ENCODE measurements around the gene HS3ST1.
A peak's percentile ranks its signal among the peaks of the same experiment; 100 is the strongest.

Gene HS3ST1

GRCh38 chr4:11416767-11417113 lies 12.0 kb downstream of the HS3ST1 start:
- no peak overlapping the region for H3K9ac ChIP-seq (ENCODE audit: low read length)
- no peaks in the 10 kb centered on the region for H4K20me1 ChIP-seq (ENCODE audit: insufficient read depth, low read length)
- no peaks in the 10 kb centered on the region for H3K9me3 ChIP-seq (ENCODE audit: insufficient read depth, low read length)
- H3K27ac ChIP-seq (ENCODE audit: low read length): no peak overlapping the region
- H3K4me2 ChIP-seq (ENCODE audit: low read length): peak overlapping the region; percentile 82; the same call in 1 of the 2 replicates
- H3K4me3 ChIP-seq (ENCODE audit: low read length): no peak overlapping the region
- no peak overlapping the region for H2AFZ ChIP-seq (ENCODE audit: low read depth, low read length)
- peaks cover 11% of the 10 kb centered on the region; the same call in 1 of the 2 replicates for H3K27me3 ChIP-seq (ENCODE audit: low read depth, low read length)
- TF ChIP-seq, protein P1, sequence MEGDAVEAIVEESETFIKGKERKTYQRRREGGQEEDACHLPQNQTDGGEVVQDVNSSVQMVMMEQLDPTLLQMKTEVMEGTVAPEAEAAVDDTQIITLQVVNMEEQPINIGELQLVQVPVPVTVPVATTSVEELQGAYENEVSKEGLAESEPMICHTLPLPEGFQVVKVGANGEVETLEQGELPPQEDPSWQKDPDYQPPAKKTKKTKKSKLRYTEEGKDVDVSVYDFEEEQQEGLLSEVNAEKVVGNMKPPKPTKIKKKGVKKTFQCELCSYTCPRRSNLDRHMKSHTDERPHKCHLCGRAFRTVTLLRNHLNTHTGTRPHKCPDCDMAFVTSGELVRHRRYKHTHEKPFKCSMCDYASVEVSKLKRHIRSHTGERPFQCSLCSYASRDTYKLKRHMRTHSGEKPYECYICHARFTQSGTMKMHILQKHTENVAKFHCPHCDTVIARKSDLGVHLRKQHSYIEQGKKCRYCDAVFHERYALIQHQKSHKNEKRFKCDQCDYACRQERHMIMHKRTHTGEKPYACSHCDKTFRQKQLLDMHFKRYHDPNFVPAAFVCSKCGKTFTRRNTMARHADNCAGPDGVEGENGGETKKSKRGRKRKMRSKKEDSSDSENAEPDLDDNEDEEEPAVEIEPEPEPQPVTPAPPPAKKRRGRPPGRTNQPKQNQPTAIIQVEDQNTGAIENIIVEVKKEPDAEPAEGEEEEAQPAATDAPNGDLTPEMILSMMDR (IDR thresholded peaks at IDR 0.05; ENCODE audit: low read depth, low read length): no peak
- no peak for TF ChIP-seq EZH2phosphoT487 (IDR thresholded peaks at IDR 0.05; ENCODE audit: low read depth)
- no peaks in the 10 kb centered on the region for H3K36me3 ChIP-seq (replicated peaks; ENCODE audit: low read depth, low read length)
- H3K79me2 ChIP-seq (ENCODE audit: low read length): no peaks in the 10 kb centered on the region
- peaks cover 27% of the 10 kb centered on the region for H3K4me1 ChIP-seq (ENCODE audit: low read length)

DNA sequence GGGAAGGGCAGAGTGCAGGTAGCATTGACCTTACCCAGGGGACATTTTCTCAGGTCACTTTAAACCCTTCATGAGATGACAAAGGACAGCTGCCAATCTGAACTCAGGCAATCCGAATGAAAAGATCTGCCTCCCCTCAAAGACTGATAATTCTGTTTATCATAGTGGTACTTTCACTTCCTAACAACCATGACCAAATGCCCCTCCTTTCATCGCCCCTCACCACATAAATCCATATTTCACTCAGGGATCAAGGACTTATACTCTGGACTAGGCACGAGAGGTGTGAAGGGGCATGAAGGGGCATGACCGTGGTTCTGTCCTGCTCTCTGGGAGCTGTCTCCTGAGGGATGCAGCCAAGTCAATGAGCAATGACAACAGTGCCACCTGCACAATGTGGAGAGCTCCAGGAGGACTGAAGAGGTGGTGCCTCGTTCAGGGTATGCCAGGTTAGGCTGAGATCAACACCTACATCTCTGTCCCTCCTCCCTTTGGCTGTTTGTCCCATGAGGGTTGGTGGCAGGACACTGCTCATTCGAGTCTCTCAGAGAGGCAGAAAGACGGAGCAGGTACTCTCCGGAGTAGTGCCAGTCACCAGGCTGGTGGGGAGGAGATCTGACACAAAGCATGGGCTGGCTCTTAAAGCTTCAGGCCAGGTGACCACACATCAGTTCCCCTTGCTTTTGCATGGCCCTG lies 12.5 kb downstream of the HS3ST1 start:
- Histone ChIP-seq H3K27me3 (ENCODE audit: low read depth, low read length) (peaks cover 6% of the 10 kb centered on the region; the same call in 1 of the 2 replicates), H3K27ac (ENCODE audit: low read length) (no peak overlapping the region), H3K9me3 (ENCODE audit: insufficient read depth, low read length) (no peaks in the 10 kb centered on the region), H3K4me2 (ENCODE audit: low read length) (peak overlapping the region; percentile 82), H3K4me1 (ENCODE audit: low read length) (peaks cover 27% of the 10 kb centered on the region), H3K4me3 (ENCODE audit: low read length) (peak overlapping the region; percentile 46), H2AFZ (ENCODE audit: low read depth, low read length) (no peak overlapping the region), H4K20me1 (ENCODE audit: insufficient read depth, low read length) (no peaks in the 10 kb centered on the region), H3K79me2 (ENCODE audit: low read length) (no peaks in the 10 kb centered on the region), H3K9ac (ENCODE audit: low read length) (0 out of 2 replicates have a peak overlapping the region, but pooled peaks have one; percentile 14), H3K36me3 (replicated peaks; ENCODE audit: low read depth, low read length) (no peaks in the 10 kb centered on the region)
- no peak for TF ChIP-seq EZH2phosphoT487 (IDR thresholded peaks at IDR 0.05; ENCODE audit: low read depth)

DNA sequence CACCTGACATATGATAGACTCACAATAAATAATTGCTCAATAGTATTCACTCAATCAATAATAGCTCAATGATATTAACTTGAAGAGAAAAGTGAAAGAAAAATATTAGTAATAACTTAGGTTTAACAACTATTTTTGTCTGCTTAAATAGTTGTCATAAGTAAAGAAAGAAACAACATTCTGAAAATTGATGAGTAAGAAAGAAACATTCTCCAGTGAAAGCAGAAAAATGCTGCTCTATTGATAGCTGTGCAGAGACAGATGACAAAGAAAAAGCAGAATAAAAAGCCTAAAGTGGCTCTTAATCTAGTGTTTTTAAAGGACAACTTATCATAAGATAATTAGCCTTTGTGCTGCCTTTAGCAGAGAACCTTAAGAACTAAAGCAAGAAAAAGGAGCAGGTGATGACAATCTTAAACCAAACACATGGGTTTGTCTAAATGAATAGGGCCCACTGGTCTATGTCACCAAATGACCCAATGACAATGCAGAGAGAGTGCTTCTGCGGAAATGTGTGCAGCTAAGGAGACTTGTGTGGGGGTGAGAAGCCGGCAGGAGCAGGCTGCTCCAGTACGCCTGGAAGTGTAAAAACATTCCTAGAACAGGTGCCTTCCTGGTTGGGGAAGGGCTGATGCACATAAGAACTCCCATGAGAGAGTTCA lies 13.2 kb downstream of the HS3ST1 start:
- no peak for TF ChIP-seq EZH2phosphoT487 (IDR thresholded peaks at IDR 0.05; ENCODE audit: low read depth)
- TF ChIP-seq, protein P1 (IDR thresholded peaks at IDR 0.05; ENCODE audit: low read depth, low read length): no peak
- Histone ChIP-seq H3K4me2 (ENCODE audit: low read length) (peak overlapping the region; percentile 82), H3K27me3 (ENCODE audit: low read depth, low read length) (peaks cover 6% of the 10 kb centered on the region; the same call in 1 of the 2 replicates), H3K9ac (ENCODE audit: low read length) (0 out of 2 replicates have a peak overlapping the region, but pooled peaks have one; percentile 14), H3K4me1 (ENCODE audit: low read length) (peaks cover 27% of the 10 kb centered on the region), H4K20me1 (ENCODE audit: insufficient read depth, low read length) (no peaks in the 10 kb centered on the region), H3K79me2 (ENCODE audit: low read length) (no peaks in the 10 kb centered on the region), H2AFZ (ENCODE audit: low read depth, low read length) (no peak overlapping the region), H3K4me3 (ENCODE audit: low read length) (peak overlapping the region; percentile 46), H3K9me3 (ENCODE audit: insufficient read depth, low read length) (no peaks in the 10 kb centered on the region), H3K27ac (ENCODE audit: low read length) (0 out of 2 replicates have a peak overlapping the region, but pooled peaks have one; percentile 6), H3K36me3 (replicated peaks; ENCODE audit: low read depth, low read length) (no peaks in the 10 kb centered on the region)

DNA sequence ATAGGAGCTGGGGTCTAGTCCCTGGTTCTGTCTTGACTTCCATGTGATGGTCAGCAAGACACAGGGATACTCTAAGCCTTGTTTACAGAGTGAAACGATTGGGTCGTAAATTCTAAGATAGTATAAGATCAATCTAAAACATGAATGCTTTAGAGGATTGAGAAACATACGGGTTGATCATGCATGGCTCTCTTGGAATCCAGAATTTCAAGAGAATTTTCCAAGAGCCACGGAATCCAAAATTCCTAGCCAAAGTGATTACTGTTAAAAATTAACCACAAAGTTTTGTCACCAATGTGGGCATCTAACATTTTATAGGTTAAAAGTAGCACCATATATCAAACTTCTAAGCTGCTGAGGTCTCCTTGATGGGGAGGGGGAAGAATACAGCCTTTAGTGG lies 16.5 kb downstream of the HS3ST1 start:
- Histone ChIP-seq H3K4me3 (ENCODE audit: low read length) (no peak overlapping the region), H3K9ac (ENCODE audit: low read length) (no peak overlapping the region), H3K27me3 (ENCODE audit: low read depth, low read length) (peaks cover 6% of the 10 kb centered on the region; the same call in 1 of the 2 replicates), H4K20me1 (ENCODE audit: insufficient read depth, low read length) (no peaks in the 10 kb centered on the region), H3K27ac (ENCODE audit: low read length) (no peak overlapping the region), H3K36me3 (replicated peaks; ENCODE audit: low read depth, low read length) (no peaks in the 10 kb centered on the region), H3K79me2 (ENCODE audit: low read length) (no peaks in the 10 kb centered on the region), H2AFZ (ENCODE audit: low read depth, low read length) (no peak overlapping the region), H3K4me2 (ENCODE audit: low read length) (no peak overlapping the region), H3K4me1 (ENCODE audit: low read length) (peaks cover 27% of the 10 kb centered on the region), H3K9me3 (ENCODE audit: insufficient read depth, low read length) (no peaks in the 10 kb centered on the region)
- TF ChIP-seq, protein P1 (IDR thresholded peaks at IDR 0.05; ENCODE audit: low read depth, low read length): no peak
- no peak for TF ChIP-seq EZH2phosphoT487 (IDR thresholded peaks at IDR 0.05; ENCODE audit: low read depth)

Measured in OCI-LY3 (cell line).